WTC11 (cell line): Measurements from ENCODE around the gene CSPG4. TPM values are rescaled to one million over a fixed set of nuclear protein-coding genes. Genes with fewer than 3 reads are reported as not detected.
"Not testable (repeated sequence)": the region's sequence is repeated elsewhere in the genome, so short reads cannot be mapped to it uniquely, and the experiment has no call there.

Experiments used
- ATAC-seq: fragments of 200-7000 bp; cut with Tn5 transposase; 2 replicates; pipeline ENCODE4 v1.10.0; 2021; ENCODE audit warnings: mild to moderate bottlenecking, moderate library complexity
- Bru-seq: library from RNA; stranded (reverse); fragments of 400-500 nt; gene quantifications from one replicate; lab custom pipeline; 2021; lab: Mats Ljungman, UMichigan
- CTCF ChIA-PET: fragments of 300-600 bp; sonication (Branson Sonifier 250); formaldehyde crosslinking; loops from one replicate; lab custom pipeline; 2021; ENCODE audit warnings: antibody characterized with exemption; lab: Charles Lee
- POLR2A ChIA-PET: fragments of 350-600 bp; sonication (Branson Sonifier 250); formaldehyde crosslinking; loops from one replicate; lab custom pipeline; 2021; ENCODE audit warnings: antibody characterized with exemption; lab: Charles Lee
- DNase-seq: peaks from one replicate; pipeline ENCODE4 v3.0.0; 2021; ENCODE audit warnings: low spot score
- H3K27ac Mint-ChIP-seq: 2 replicates; pipeline ENCODE4 v1.8.0; 2021; ENCODE audit warnings: mixed read lengths
- H3K27me3 Mint-ChIP-seq: 2 replicates; pipeline ENCODE4 v1.8.0; 2021; ENCODE audit warnings: low read depth, mild to moderate bottlenecking, moderate library complexity, mixed read lengths
- H3K36me3 Mint-ChIP-seq: 2 replicates; pipeline ENCODE4 v1.8.0; 2021; ENCODE audit warnings: mixed read lengths
- H3K4me1 Mint-ChIP-seq: 2 replicates; pipeline ENCODE4 v1.8.0; 2022; ENCODE audit warnings: mixed read lengths
- H3K4me3 Mint-ChIP-seq: 2 replicates; pipeline ENCODE4 v1.8.0; 2021; ENCODE audit warnings: mild to moderate bottlenecking, moderate library complexity, mixed read lengths
- H3K9me3 Mint-ChIP-seq: 2 replicates; pipeline ENCODE4 v1.8.0; 2021; ENCODE audit warnings: mixed read lengths
- ATF3 ChIP-seq: sonication (generic); formaldehyde crosslinking; conservative IDR thresholded peaks from 2 replicates; pipeline ENCODE4 v1.8.1; 2022; ENCODE audit warnings: mild to moderate bottlenecking, missing genetic modification reagents
- MYBL2 ChIP-seq: sonication (generic); formaldehyde crosslinking; IDR thresholded peaks from 2 replicates; pipeline ENCODE4 v1.8.1; 2023; ENCODE audit warnings: mild to moderate bottlenecking, moderate library complexity, missing genetic modification reagents
- PRDM15 ChIP-seq: sonication (generic); formaldehyde crosslinking; IDR thresholded peaks from 2 replicates; pipeline ENCODE4 v1.8.0; 2022; ENCODE audit warnings: missing genetic modification reagents
- RELA ChIP-seq: sonication (generic); formaldehyde crosslinking; IDR thresholded peaks from 2 replicates; pipeline ENCODE4 v1.8.1; 2022; ENCODE audit warnings: missing genetic modification reagents, mild to moderate bottlenecking, borderline replicate concordance
- SMAD3 ChIP-seq: sonication (generic); formaldehyde crosslinking; IDR thresholded peaks from 2 replicates; pipeline ENCODE4 v1.8.0; 2022; ENCODE audit warnings: missing genetic modification reagents, mild to moderate bottlenecking, borderline replicate concordance
- USF2 ChIP-seq: sonication (generic); formaldehyde crosslinking; IDR thresholded peaks from 2 replicates; pipeline ENCODE4 v1.8.1; 2023; ENCODE audit warnings: mild to moderate bottlenecking, missing genetic modification reagents, moderate library complexity
- ZNF232 ChIP-seq: sonication (generic); formaldehyde crosslinking; IDR thresholded peaks from 2 replicates; pipeline ENCODE4 v1.8.0; 2022; ENCODE audit warnings: mild to moderate bottlenecking, missing genetic modification reagents
- ZNF317 ChIP-seq: sonication (generic); formaldehyde crosslinking; IDR thresholded peaks from 2 replicates; pipeline ENCODE4 v1.8.1; 2023; ENCODE audit warnings: low read depth, mild to moderate bottlenecking, moderate library complexity, missing genetic modification reagents, borderline replicate concordance
- ZNF671 ChIP-seq: fragments of 250-450 bp; sonication (Bioruptor Pico); IDR thresholded peaks from 2 replicates; pipeline ENCODE4 v1.8.0; 2021; ENCODE audit warnings: mild to moderate bottlenecking
- long read RNA-seq, 3 experiments: library from RNA in 1 of 3; library from capped mRNA in 1 of 3; library from polyadenylated mRNA in 1 of 3; unstranded in 2 of 3; stranded (forward) in 1 of 3; transcript quantifications; one replicate each; pipeline ENCODE4 v2.0.0, GENCODE V29; 2021
- total RNA-seq: library from RNA; stranded (reverse); gene quantifications from 3 replicates; pipeline ENCODE4 v1.2.3, GENCODE V29; 2021
- TF ChIP-seq, protein P1 (sequence below): sonication (generic); formaldehyde crosslinking; IDR thresholded peaks from 2 replicates; pipeline ENCODE4 v1.8.0; 2023; ENCODE audit warnings: mild to moderate bottlenecking, missing genetic modification reagents
- TF ChIP-seq, protein P2 (sequence below): sonication (generic); formaldehyde crosslinking; IDR thresholded peaks from 2 replicates; pipeline ENCODE4 v1.8.0; 2022; ENCODE audit warnings: mild to moderate bottlenecking, missing genetic modification reagents
- TF ChIP-seq, protein P3 (sequence below): sonication (generic); formaldehyde crosslinking; IDR thresholded peaks from 2 replicates; pipeline ENCODE4 v1.8.0; 2023; ENCODE audit warnings: missing genetic modification reagents

CSPG4 gene
- total RNA-seq = 2.9 to 3.6 TPM (median 3.6 TPM) in 3 replicates
- percentile 29 among the genes with signal in this experiment for Bru-seq, nascent RNA
- long read RNA-seq, experiment 1, full-length matches to known transcripts = 2 of 10 reads
- long read RNA-seq, experiment 1, partial matches to known transcripts = 4 of 10 reads
- long read RNA-seq, experiment 1, other reads (novel, unspliced or antisense) = 4 of 10 reads
- long read RNA-seq, experiment 2, full-length matches to known transcripts = 1 of 3 reads
- long read RNA-seq, experiment 2, partial matches to known transcripts = 2 of 3 reads
- long read RNA-seq, experiment 2, other reads (novel, unspliced or antisense) = 0 of 3 reads
- long read RNA-seq, experiment 3 = 0 reads

DNA sequence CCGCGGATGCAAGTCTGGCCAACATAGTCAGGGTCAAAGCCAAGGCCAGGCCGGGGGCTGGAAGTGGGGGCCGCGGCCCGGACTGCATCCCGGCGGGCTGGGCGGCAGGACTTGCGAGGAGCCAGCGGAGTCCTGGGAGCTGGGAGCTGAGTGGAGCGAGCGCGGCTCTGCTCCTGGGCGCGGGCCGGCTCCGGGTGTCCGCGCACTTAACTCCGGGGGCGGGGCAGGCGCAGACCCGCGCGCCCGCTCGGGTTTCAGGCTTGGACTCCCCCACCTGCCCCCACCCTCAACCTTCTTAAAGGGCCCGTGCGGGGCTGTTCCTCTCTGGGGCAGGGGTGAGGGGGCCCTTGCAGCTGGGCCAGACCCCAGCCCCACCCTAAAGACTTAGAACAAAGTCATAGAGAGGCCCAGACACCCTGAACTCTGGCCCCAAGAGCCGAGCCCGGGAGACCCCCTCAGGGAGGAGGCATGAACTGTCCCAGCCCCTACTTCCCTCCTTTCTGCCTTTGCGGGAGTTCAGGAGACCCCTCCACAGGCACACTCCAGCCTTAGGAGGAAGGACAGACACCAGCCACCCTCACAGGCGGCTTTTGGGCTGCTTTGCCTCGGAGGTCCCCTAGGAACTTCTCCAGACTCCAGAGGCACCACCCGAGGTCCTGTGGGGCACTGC lies at the start of gene CSPG4:
Gene CSPG4 (minus strand): TSS at position 181 of the 670 bp plus-strand sequence. CDS start 93 bp downstream, at position 88.
- no peaks in the 10 kb centered on the region for H3K36me3 Mint-ChIP-seq
- TF ChIP-seq SMAD3 (CRISPR knock-in tag) = peak; percentile 66; the same call in 1 of the 2 replicates
- peak; percentile 52; the same call in 1 of the 2 replicates for TF ChIP-seq PRDM15
- TF ChIP-seq, protein P1, sequence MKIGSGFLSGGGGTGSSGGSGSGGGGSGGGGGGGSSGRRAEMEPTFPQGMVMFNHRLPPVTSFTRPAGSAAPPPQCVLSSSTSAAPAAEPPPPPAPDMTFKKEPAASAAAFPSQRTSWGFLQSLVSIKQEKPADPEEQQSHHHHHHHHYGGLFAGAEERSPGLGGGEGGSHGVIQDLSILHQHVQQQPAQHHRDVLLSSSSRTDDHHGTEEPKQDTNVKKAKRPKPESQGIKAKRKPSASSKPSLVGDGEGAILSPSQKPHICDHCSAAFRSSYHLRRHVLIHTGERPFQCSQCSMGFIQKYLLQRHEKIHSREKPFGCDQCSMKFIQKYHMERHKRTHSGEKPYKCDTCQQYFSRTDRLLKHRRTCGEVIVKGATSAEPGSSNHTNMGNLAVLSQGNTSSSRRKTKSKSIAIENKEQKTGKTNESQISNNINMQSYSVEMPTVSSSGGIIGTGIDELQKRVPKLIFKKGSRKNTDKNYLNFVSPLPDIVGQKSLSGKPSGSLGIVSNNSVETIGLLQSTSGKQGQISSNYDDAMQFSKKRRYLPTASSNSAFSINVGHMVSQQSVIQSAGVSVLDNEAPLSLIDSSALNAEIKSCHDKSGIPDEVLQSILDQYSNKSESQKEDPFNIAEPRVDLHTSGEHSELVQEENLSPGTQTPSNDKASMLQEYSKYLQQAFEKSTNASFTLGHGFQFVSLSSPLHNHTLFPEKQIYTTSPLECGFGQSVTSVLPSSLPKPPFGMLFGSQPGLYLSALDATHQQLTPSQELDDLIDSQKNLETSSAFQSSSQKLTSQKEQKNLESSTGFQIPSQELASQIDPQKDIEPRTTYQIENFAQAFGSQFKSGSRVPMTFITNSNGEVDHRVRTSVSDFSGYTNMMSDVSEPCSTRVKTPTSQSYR (CRISPR knock-in tag) = no peak
- H3K4me3 Mint-ChIP-seq = peak within 1 kb of the TSS; percentile 61
- H3K27ac Mint-ChIP-seq = no peak within 1 kb of the TSS
- ATAC-seq (peak; percentile 78), DNase-seq (peak; percentile 69)
- H3K9me3 Mint-ChIP-seq = no peaks in the 10 kb centered on the region
- CTCF ChIA-PET = interaction anchor here (0.7 to 2.5 kb wide), 4 partner anchors 11 to 26 kb away, joined by 3 to 9 read pairs (median 4); a partner anchor contains a TSS
- peaks cover 22% of the 10 kb centered on the region for H3K27me3 Mint-ChIP-seq
- peaks cover 14% of the 10 kb centered on the region for H3K4me1 Mint-ChIP-seq
- POLR2A ChIA-PET = interaction anchor here (1.3 kb wide), 1 partner anchor 11 kb away, joined by 8 read pairs; a partner anchor contains a TSS

GRCh38 chr15:75762357-75762718 lies 49.7 kb upstream of the CSPG4 start:
- DNase-seq, H3K4me3 Mint-ChIP-seq, H3K27me3 Mint-ChIP-seq, ATAC-seq, POLR2A ChIA-PET, CTCF ChIA-PET, H3K9me3 Mint-ChIP-seq, H3K27ac Mint-ChIP-seq, H3K36me3 Mint-ChIP-seq: not testable (repeated sequence)
- peaks cover 25% of the 10 kb centered on the region for H3K4me1 Mint-ChIP-seq

GRCh38 chr15:75761446-75762356 lies 49.1 kb upstream of the CSPG4 start:
- Mint-ChIP-seq H3K9me3 (no peaks in the 10 kb centered on the region), H3K4me1 (peaks cover 25% of the 10 kb centered on the region), H3K27me3 (peaks cover 3% of the 10 kb centered on the region), H3K4me3 (no peak overlapping the region), H3K27ac (no peak overlapping the region), H3K36me3 (no peaks in the 10 kb centered on the region)
- ATAC-seq (no peak), DNase-seq (no peak)
- TF ChIP-seq, protein P2, sequence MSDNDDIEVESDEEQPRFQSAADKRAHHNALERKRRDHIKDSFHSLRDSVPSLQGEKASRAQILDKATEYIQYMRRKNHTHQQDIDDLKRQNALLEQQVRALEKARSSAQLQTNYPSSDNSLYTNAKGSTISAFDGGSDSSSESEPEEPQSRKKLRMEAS (CRISPR knock-in tag) = no peak
- no peak for TF ChIP-seq ZNF317 (CRISPR knock-in tag)
- ChIA-PET POLR2A (no interaction called here), CTCF (no interaction called here)

DNA sequence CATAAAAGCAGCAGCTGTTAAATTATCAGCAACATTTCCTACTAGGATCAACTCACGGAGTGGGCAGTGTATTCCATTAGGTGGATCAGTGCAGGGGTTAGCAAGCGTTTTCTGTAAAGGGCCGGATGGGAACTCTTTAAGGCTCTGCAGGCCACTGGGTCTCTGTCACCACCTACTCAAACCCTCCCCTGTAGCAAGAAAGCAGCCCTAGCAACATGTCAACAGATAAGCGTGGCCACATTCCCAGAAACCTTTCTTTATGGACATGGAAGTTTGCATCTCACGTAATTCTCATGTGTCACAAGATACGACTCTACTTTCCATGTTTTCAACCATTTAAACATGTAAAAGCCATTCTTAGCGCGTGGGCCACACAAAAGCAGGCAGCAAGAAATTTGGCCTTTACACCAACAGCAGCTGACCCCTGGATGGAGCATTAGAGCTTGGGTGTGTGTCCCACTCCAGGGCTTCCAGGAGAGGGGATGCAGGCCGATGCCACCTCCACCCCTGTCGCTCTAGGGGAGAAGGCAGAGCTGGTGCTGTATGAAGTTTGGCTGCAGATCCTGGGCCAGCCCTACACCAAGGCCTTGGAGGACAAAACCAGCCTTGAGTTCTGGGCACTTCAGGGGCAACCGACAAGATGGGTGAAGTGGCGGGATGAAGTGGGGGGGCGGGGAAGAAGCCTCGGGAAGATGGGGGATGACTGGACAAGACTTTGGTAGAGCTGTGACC lies 48.2 kb upstream of the CSPG4 start:
- Mint-ChIP-seq H3K27me3 (peaks cover 3% of the 10 kb centered on the region), H3K36me3 (no peaks in the 10 kb centered on the region), H3K4me3 (no peak overlapping the region), H3K9me3 (no peaks in the 10 kb centered on the region), H3K4me1 (peaks cover 25% of the 10 kb centered on the region), H3K27ac (peak overlapping the region; percentile 82)
- ChIA-PET CTCF (no interaction called here), POLR2A (no interaction called here)
- ATAC-seq (no peak), DNase-seq (no peak)
- TF ChIP-seq ATF3 (CRISPR knock-in tag) = no peak
- TF ChIP-seq, protein P3, sequence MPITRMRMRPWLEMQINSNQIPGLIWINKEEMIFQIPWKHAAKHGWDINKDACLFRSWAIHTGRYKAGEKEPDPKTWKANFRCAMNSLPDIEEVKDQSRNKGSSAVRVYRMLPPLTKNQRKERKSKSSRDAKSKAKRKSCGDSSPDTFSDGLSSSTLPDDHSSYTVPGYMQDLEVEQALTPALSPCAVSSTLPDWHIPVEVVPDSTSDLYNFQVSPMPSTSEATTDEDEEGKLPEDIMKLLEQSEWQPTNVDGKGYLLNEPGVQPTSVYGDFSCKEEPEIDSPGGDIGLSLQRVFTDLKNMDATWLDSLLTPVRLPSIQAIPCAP (CRISPR knock-in tag) = no peak
- TF ChIP-seq MYBL2 (CRISPR knock-in tag) = no peak
- TF ChIP-seq ZNF671 (CRISPR knock-in tag) = no peak
- no peak for TF ChIP-seq USF2 (CRISPR knock-in tag)
- TF ChIP-seq ZNF232 (CRISPR knock-in tag) = no peak
- no peak for TF ChIP-seq RELA (CRISPR knock-in tag)
- TF ChIP-seq SMAD3 (CRISPR knock-in tag) = no peak
